HG03025 (cell line): ENCODE results near the gene LAMA5.

Experiments
- ATAC-seq: cut with Tn5 transposase; IDR thresholded peaks from one replicate; pipeline ENCODE4 v1.9.1; 2021; ENCODE audit warnings: mild to moderate bottlenecking, moderate library complexity; ENCODE audit not compliant: unreplicated experiment, low FRiP score

Gene LAMA5

DNA sequence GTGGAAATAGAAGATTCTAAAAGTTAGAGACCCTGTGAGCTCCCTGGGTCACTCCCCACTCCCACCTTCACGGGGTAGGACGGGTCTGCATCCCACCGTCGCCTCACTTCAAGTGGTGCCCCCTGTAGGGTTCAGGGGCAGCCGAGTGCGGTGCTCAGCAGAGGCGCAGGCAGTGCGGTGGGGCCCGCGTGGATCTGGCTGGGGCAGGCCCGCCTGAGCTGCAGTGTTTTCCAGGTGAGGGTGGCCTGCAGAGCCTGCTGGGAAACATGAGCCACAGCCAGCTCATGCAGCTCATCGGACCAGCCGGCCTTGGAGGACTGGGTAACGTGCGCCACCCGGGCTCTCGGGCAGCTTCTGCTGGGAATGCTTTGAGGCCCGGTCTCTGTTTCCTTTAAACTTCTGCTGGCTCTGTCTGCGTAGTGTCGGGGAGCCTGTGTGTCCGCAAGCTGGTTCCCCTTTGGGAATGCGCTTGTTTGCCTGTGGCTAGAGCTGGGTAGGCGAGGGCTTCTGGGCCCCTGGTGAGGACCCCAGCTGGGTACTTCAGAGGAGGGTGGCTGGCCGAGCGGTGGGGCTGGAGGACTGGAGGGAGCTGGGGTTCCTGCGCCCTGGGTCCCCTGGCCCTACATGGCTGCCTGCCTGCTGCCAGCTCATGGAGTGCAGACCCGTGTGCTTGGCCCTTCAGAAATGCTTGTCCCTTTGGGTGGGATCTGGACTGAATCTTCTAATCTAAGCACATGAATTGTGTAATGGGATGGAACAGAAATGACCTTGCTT lies 60.5 kb downstream of the LAMA5 start:
- ATAC-seq = no peak

DNA sequence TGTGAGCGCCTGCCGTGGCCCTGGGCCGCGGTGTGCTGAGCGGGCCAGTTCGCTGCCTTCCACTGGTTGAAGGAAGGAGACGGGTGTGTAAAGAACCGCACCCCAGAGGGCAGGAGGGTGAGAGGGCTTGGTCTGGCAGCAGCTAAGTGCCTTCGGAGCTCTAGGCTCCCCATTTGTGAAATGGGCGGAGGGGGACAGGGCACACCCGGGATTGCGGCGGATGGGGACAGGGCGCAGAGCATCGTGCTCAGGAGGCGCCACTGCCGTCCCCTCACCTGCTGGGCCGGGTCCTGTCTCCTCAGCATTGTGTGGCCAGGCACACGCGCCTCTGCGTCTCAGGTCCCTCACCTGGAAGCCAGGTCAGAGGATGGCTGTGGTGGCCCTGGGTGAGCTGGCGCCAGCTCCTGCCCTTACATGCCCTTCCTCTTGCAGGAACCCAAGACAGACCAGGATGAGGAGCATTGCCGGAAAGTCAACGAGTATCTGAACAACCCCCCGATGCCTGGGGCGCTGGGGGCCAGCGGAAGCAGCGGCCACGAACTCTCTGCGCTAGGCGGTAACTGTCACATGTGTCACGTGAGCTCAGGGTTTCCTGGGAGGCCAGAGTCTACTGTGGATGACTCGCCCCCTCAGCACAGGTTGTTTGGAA lies 61.2 kb downstream of the LAMA5 start:
- no peak for ATAC-seq

- no peak for ATAC-seq
These were observed 61.9 kb downstream of the LAMA5 start for GRCh38 chr20:62305149-62305764.

DNA sequence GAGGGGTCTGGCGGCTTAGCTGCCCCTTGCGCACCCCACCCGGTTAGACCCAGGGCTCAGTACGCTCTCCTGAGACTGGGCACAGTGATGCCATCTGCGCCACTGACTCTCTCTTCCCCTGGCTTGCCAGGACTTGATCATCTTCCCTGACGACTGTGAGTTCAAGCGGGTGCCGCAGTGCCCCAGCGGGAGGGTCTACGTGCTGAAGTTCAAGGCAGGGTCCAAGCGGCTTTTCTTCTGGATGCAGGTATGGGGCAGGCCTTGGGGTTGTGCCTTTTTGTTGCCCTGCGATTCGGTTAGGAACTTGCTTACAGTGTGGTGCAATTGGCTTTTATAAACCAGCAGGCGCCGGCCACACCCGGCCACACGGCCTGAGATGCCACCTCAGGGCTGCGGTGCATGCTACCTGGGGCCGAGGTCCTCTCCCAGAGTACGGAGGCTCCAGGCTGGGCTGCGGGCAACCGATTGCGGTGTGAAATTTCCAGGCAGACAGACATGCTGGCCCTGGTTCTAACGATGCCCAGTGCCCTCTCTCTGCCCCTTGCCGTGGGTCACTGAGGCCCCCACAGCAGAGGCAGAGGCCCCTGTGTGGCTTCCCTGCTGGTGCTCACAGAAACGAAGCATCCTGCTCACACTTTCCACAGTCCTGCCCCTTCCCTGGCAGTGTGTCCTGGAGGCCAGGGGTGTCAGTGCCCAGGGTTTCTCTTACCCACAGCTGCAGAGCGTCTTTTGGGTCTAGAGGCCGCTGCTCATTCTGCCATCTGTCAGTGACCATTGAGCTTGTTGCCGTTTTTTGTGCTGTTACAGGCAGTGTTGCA lies 62.6 kb downstream of the LAMA5 start:
- ATAC-seq = no peak

GRCh38 chr20:62303340-62304226 lies 63.5 kb downstream of the LAMA5 start:
- no peak for ATAC-seq

GRCh38 chr20:62303062-62303339 lies 64.1 kb downstream of the LAMA5 start:
- no peak for ATAC-seq

GRCh38 chr20:62302341-62303061 lies 64.6 kb downstream of the LAMA5 start, which contains the start of gene ADRM1:
ADRM1 (plus strand) TSS chr20:62302997; CDS start chr20:62303569, 572 bp downstream.
- peak; percentile 67 for ATAC-seq

DNA sequence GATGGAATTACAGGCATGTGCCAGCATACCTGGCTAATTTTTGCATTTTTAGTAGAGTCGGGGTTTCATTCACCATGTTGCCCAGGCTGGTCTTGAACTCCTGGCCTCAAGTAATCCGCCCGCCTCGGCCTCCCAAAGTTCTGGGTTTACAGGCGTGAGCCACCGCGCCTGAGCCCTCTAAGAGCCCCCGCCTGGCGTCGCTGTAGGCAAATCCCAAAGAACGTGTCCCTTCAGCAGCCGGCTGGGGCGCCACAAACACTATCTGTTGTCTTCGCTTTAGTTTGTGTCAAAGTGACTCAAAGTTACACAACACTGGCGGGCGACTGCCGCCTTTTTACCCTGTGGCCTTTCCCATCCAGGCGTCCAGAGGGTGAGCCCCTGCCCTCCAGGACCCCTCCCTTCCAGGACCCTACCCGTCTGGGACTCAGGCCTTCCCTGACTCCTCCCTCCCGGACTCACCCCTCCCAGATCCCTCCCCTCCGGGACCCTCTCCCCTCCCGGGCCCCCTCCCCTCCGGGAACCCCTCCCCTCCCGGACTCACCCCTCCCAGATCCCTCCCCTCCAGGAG lies 65.3 kb downstream of the LAMA5 start:
- peak; percentile 31 for ATAC-seq

GRCh38 chr20:62301111-62301668 lies 65.9 kb downstream of the LAMA5 start:
- no peak for ATAC-seq

DNA sequence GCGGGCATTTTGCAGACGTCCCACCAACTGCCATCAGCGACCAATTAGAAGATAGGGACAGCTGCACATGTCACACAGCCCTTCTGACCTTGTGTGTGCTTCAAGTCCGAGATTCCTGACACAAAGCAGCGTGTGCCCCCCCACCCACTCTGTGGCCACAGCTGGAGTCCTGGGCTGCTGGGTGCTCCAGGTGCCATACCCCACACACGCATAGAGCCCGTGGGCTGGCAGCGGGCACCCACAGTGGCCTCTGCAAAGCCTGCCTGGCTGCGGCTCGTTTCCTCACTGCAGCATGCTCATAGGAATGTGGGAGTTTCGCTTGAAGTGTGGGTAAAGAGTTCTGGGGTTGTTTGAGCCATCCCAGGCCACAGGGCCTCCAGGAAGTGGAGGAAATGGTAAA lies 66.8 kb downstream of the LAMA5 start:
- no peak for ATAC-seq

DNA sequence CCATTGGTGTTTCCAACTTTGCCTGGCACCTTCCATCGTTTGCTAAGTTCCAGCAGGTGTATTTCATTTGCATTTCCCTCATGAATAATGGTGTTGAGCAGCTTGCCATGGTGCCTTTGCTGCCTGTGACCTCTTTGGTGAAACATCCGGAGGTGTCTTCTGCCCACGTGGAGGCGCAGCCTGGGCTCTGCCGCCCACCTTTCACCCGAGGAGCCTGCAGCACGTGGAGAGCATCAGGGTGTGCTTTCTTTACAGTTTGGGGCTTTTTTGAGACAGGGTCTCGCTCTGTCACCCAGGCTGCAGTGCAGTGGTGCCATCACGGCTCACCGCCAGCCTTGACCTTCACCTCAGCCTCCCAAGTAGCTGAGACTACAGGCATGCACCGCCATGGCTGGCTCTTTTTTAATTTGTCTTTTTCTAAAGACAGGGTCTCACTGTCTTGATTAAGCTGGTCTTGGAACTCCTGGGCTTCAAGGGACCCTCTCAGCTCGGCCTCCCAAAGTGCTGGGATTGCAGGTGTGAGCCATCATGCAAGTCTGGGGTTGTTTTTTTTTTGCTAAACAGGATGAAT lies 67.4 kb downstream of the LAMA5 start:
- no peak for ATAC-seq

GRCh38 chr20:62298577-62299249 lies 68.4 kb downstream of the LAMA5 start:
- ATAC-seq = no peak

GRCh38 chr20:62297449-62298227 lies 69.5 kb downstream of the LAMA5 start:
- ATAC-seq = no peak

GRCh38 chr20:62296724-62297448 lies 70.2 kb downstream of the LAMA5 start:
- ATAC-seq = no peak

DNA sequence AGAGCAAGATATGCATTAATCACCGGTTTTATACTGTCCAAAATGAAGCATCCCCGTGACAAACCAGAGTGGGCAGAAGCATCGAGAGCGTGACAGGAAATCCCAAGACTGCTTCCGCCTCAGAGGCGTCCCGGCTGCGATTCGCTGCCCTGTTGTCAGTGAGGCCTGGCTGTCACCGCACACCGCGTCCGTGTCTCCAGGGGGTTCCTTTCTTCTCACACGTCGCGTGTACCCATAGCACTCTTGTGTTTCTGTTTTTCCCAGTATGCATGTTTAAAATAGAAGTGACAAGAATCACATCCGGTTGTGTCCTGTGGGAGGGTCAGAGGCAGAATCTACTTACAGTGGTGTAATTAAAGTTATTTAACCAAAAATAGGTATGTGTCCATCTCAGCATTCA lies 72.6 kb downstream of the LAMA5 start:
- no peak for ATAC-seq

- ATAC-seq = no peak
These were observed 73.2 kb downstream of the LAMA5 start for GRCh38 chr20:62293946-62294345.
